Prostate gland (tissue), 2 donors: ENCODE data around the gene FGF7. TPM values are rescaled to one million over a fixed set of nuclear protein-coding genes. Genes with fewer than 3 reads are reported as not detected.

ENCODE experiments used
- DNase-seq: peaks from one replicate; pipeline ENCODE4 v3.0.0-alpha.2; 2019; ENCODE audit warnings: low spot score
- H3K27ac ChIP-seq, 2 donors: fragments of 200-600 bp; sonication (generic); 2 replicates each; pipeline ENCODE4 v1.5.1; 2017 to 2019
- H3K27me3 ChIP-seq: fragments of 200-600 bp; sonication (generic); replicated peaks from 2 replicates; pipeline ENCODE4 v1.5.1; 2019; ENCODE audit not compliant: insufficient read depth
- H3K36me3 ChIP-seq, 2 donors: fragments of 200-600 bp; sonication (generic); 1 replicate in 1 of 2; 2 replicates in 1 of 2; pipeline versions ENCODE4 v1.5.1 to v1.8.1; 2017 to 2019
- H3K4me1 ChIP-seq: fragments of 200-600 bp; sonication (generic); replicated peaks from 2 replicates; pipeline ENCODE4 v1.5.1; 2019
- H3K4me3 ChIP-seq, 2 donors: fragments of 200-600 bp; sonication (generic); 2 replicates each; pipeline ENCODE4 v1.5.1; 2017 to 2019
- H3K9me3 ChIP-seq: fragments of 200-600 bp; sonication (generic); 2 replicates; pipeline ENCODE4 v1.5.1; 2017
- POLR2A ChIP-seq: fragments of 450-650 bp; IDR thresholded peaks from one replicate; pipeline ENCODE4 v1.6.1; 2016; ENCODE audit warnings: antibody characterized with exemption, mild to moderate bottlenecking
- POLR2AphosphoS5 ChIP-seq: sonication (generic); formaldehyde crosslinking; IDR thresholded peaks from one replicate; pipeline ENCODE4 v1.6.1; 2017; ENCODE audit warnings: antibody characterized with exemption
- WGBS: methylation state at CpG from one replicate; pipeline ENCODE4 v1.1.5; 2018; 5-methylcytosine and 5-hydroxymethylcytosine counted together
- intact Hi-C: fragments of 100-400 bp; cut with DNase I; formaldehyde crosslinking; loops from one replicate; pipeline ENCODE4 v1.14.2; 2022
- total RNA-seq, 2 donors: library from RNA; depleted of rRNA; stranded (reverse); fragments of >200 nt; gene quantifications; one replicate each; pipeline ENCODE4 v1.1.0, GENCODE V29; 2016
- TF ChIP-seq, protein P1 (sequence below), 4 experiments: fragments of 200-600 bp in 2 of 4; fragments of 450-650 bp in 2 of 4; sonication (generic) in 2 of 4; IDR thresholded peaks; 1 replicate in 3 of 4; 2 replicates in 1 of 4; pipeline ENCODE4 v1.5.1; 2016 to 2019; ENCODE audit warnings: antibody characterized with exemption in 4 of 4, mild to moderate bottlenecking in 2 of 4, moderate library complexity in 2 of 4

FGF7 gene
- 10 to 100 TPM in 1 of 2 donors, 1 to 10 TPM in 1; 8.9 to 11.5 TPM for total RNA-seq

DNA sequence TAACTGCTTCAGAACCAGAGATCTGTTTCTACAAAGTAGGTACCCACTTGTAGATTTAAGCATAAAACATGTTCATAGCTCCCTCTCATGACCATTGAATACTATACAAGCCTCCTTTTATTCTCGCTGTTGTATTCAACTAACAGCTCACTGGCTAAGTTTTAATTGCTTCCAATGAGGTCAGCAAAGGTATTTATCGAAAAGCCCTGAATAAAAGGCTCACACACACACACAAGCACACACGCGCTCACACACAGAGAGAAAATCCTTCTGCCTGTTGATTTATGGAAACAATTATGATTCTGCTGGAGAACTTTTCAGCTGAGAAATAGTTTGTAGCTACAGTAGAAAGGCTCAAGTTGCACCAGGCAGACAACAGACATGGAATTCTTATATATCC, at the start of gene FGF7:
Gene FGF7, plus strand, starts transcription at position 222 of the 400 bp plus-strand sequence. CDS start 1,056 bp downstream, outside the sequence.
- no peaks in the 10 kb centered on the region for H3K4me1 ChIP-seq
- no peaks in the 10 kb centered on the region for H3K9me3 ChIP-seq
- intact Hi-C loops, result loop anchor here (2.0 to 10.0 kb wide), 4 partner anchors 52 to 479 kb away; partner anchors contain the start of gene SECISBP2L
- H3K27me3 ChIP-seq, result no peaks in the 10 kb centered on the region
- 20% methylated on average over 4 of the region's 4 CpGs for WGBS
- DNase-seq, result no peak
- peak within 1 kb of the TSS; percentile 42 to 54 for H3K27ac ChIP-seq
- no peaks in the 10 kb centered on the region for H3K36me3 ChIP-seq
- peak within 1 kb of the TSS; percentile 16 to 21 for H3K4me3 ChIP-seq
- TF ChIP-seq POLR2AphosphoS5 (no peak), POLR2A (no peak)
- TF ChIP-seq, protein P1, sequence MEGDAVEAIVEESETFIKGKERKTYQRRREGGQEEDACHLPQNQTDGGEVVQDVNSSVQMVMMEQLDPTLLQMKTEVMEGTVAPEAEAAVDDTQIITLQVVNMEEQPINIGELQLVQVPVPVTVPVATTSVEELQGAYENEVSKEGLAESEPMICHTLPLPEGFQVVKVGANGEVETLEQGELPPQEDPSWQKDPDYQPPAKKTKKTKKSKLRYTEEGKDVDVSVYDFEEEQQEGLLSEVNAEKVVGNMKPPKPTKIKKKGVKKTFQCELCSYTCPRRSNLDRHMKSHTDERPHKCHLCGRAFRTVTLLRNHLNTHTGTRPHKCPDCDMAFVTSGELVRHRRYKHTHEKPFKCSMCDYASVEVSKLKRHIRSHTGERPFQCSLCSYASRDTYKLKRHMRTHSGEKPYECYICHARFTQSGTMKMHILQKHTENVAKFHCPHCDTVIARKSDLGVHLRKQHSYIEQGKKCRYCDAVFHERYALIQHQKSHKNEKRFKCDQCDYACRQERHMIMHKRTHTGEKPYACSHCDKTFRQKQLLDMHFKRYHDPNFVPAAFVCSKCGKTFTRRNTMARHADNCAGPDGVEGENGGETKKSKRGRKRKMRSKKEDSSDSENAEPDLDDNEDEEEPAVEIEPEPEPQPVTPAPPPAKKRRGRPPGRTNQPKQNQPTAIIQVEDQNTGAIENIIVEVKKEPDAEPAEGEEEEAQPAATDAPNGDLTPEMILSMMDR (IDR thresholded peaks at IDR 0.05), result no peak

DNA sequence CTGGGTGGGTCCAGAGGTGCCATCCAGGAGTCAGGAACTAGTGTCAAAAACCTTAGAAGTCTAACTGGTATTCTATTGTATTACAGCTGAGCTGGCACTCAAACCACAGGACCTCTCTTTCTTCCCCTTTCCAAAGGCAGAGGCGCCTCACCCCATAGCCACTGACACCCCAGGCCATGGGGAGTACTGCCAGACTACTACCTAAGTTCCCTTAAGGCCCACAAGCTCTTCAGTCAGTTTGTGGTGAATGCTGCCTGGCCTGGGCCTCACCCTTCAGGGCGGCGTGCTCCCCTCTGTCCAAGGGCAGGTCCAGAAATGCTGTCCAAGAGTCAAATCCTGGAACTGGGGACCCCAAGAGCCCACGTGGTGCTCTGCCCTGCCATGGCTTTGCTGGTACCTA, 43.0 kb upstream of the FGF7 start:
- H3K36me3 ChIP-seq, result no peaks in the 10 kb centered on the region
- no peak overlapping the region for H3K27ac ChIP-seq
- intact Hi-C loops, result no loop called here
- no peak for DNase-seq
- no peaks in the 10 kb centered on the region for H3K4me1 ChIP-seq
- H3K4me3 ChIP-seq, result no peak overlapping the region
- TF ChIP-seq POLR2AphosphoS5 (no peak), POLR2A (no peak)
- TF ChIP-seq, protein P1 (IDR thresholded peaks at IDR 0.05), result no peak
- H3K27me3 ChIP-seq, result no peaks in the 10 kb centered on the region
- H3K9me3 ChIP-seq, result no peaks in the 10 kb centered on the region
- WGBS, result 92% methylated on average over 4 of the region's 4 CpGs

DNA sequence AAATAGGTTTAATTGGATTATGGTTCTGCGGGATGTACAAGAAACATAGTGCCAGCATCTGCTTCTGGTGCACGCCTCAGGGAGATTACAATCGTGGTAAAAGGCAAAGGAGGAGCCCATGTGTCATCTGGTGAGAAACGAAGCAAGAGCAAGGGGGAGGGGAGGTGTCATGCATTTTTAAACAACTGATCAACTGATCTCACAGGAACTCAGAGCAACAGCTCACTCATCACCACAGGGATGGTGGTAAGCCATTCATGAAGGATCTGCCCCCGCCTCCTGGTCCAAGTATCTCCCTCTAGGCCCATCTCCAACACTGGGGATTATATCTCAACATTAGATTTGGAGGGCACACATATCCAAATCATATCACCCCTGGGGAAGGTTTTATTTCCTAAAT, 42.1 kb upstream of the FGF7 start:
- Histone ChIP-seq H3K36me3 (no peaks in the 10 kb centered on the region), H3K4me1 (no peaks in the 10 kb centered on the region), H3K4me3 (no peak overlapping the region), H3K27ac (no peak overlapping the region), H3K9me3 (no peaks in the 10 kb centered on the region), H3K27me3 (no peaks in the 10 kb centered on the region)
- DNase-seq, result no peak
- WGBS, result 70% methylated on average over 5 of the region's 5 CpGs
- intact Hi-C loops, result no loop called here
- TF ChIP-seq POLR2A, result no peak
- TF ChIP-seq POLR2AphosphoS5, result no peak
- TF ChIP-seq, protein P1 (IDR thresholded peaks at IDR 0.05), result no peak

GRCh38 chr15:49382394-49382793, 40.6 kb upstream of the FGF7 start:
- Histone ChIP-seq H3K9me3 (no peaks in the 10 kb centered on the region), H3K27me3 (no peaks in the 10 kb centered on the region), H3K27ac (no peak overlapping the region), H3K4me3 (no peak overlapping the region), H3K36me3 (no peaks in the 10 kb centered on the region), H3K4me1 (no peaks in the 10 kb centered on the region)
- intact Hi-C loops, result no loop called here
- TF ChIP-seq POLR2AphosphoS5, result no peak
- TF ChIP-seq POLR2A, result no peak
- TF ChIP-seq, protein P1 (IDR thresholded peaks at IDR 0.05), result no peak
- DNase-seq, result no peak

DNA sequence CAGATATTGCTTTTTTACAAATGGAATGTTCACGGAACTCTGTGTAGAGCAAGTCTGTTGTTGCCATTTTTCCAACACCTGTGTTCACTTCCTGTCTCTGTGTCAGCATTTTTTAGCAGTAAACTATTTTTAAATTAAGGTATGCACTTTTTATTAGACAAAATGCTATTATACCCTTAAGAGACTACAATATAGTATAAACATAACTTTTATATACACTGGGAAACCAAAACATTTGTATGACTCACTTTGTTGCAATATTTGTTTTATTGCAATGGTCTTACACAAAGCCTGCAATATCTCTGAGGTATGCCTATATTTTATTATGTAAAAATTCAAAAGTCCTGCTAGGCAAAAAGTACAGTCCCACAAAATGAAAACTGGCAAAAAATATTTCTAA, 39.8 kb upstream of the FGF7 start:
- intact Hi-C loops, result no loop called here
- 46% methylated on average over 1 of the region's 1 CpG for WGBS
- Histone ChIP-seq H3K9me3 (no peaks in the 10 kb centered on the region), H3K4me1 (no peaks in the 10 kb centered on the region), H3K27ac (no peak overlapping the region), H3K27me3 (no peaks in the 10 kb centered on the region), H3K36me3 (no peaks in the 10 kb centered on the region), H3K4me3 (no peak overlapping the region)
- TF ChIP-seq POLR2AphosphoS5, result no peak
- no peak for TF ChIP-seq POLR2A
- TF ChIP-seq, protein P1 (IDR thresholded peaks at IDR 0.05), result no peak
- no peak for DNase-seq
